ENCODE measurements around the gene BCL7A. TPM values are rescaled to one million over a fixed set of nuclear protein-coding genes. Genes with fewer than 3 reads are reported as not detected.
"Not testable (repeated sequence)": the region's sequence is repeated elsewhere in the genome, so short reads cannot be mapped to it uniquely, and the experiment has no call there.

BCL7A gene
- total RNA-seq, 1 experiment from 2014 or later: 6.3 TPM

- TF ChIP-seq EZH2 (IDR thresholded peaks at IDR 0.05; ENCODE audit: low read depth): no peak
- TF ChIP-seq CTCF (conservative IDR thresholded peaks at IDR 0.05): no peak
- Histone ChIP-seq H3F3A (ENCODE audit: insufficient read depth, low read depth) (no peaks in the 10 kb centered on the region), H3K27ac (no peak overlapping the region), H2AFZ (no peak overlapping the region), H3K9me2 (ENCODE audit: insufficient read depth) (no peaks in the 10 kb centered on the region), H3K4me1 (replicated peaks; ENCODE audit: insufficient read depth) (no peaks in the 10 kb centered on the region), H3K79me2 (ENCODE audit: low read depth) (no peaks in the 10 kb centered on the region), H3K9me3 (ENCODE audit: insufficient read depth, low read depth) (no peaks in the 10 kb centered on the region), H3K36me3 (ENCODE audit: low read depth) (no peaks in the 10 kb centered on the region), H4K20me1 (ENCODE audit: insufficient read depth) (no peaks in the 10 kb centered on the region), H3K27me3 (ENCODE audit: insufficient read depth, low read depth) (no peaks in the 10 kb centered on the region), H3K4me3 (no peak overlapping the region), H3K4me2 (no peak overlapping the region)
- CTCF ChIA-PET: interaction anchor here (0.8 kb wide), 1 partner anchor 72 kb away, joined by 3 read pairs; no protein-coding TSS in a partner anchor
- intact Hi-C loops (cut with micrococcal nuclease; ENCODE audit: unreplicated experiment): loop anchor here (5.0 kb wide), 1 partner anchor 216 kb away; the partner anchor contains the start of gene VPS33A
- POLR2A ChIA-PET (ENCODE audit: unreplicated experiment): no interaction called here
- no TSS peak for BruUV-seq (replicated peaks)
- DNase-seq: no peak
Observed at GRCh38 chr12:122051231-122051876, 29.7 kb downstream of the BCL7A start.

GRCh38 chr12:122052285-122052684 lies 30.6 kb downstream of the BCL7A start:
- no peak for TF ChIP-seq EZH2 (IDR thresholded peaks at IDR 0.05; ENCODE audit: low read depth)
- no peak for TF ChIP-seq CTCF (conservative IDR thresholded peaks at IDR 0.05)
- H3K27ac ChIP-seq: no peak overlapping the region
- DNase-seq: no peak
- CTCF ChIA-PET: no interaction called here
- H3K9me2 ChIP-seq (ENCODE audit: insufficient read depth): no peaks in the 10 kb centered on the region
- H3K9me3 ChIP-seq (ENCODE audit: insufficient read depth, low read depth): no peaks in the 10 kb centered on the region
- no peaks in the 10 kb centered on the region for H3F3A ChIP-seq (ENCODE audit: insufficient read depth, low read depth)
- BruUV-seq (replicated peaks): no TSS peak
- H3K79me2 ChIP-seq (ENCODE audit: low read depth): no peaks in the 10 kb centered on the region
- H3K36me3 ChIP-seq (ENCODE audit: low read depth): no peaks in the 10 kb centered on the region
- no peak overlapping the region for H2AFZ ChIP-seq
- H3K27me3 ChIP-seq (ENCODE audit: insufficient read depth, low read depth): no peaks in the 10 kb centered on the region
- H3K4me2 ChIP-seq: no peak overlapping the region
- no peaks in the 10 kb centered on the region for H3K4me1 ChIP-seq (replicated peaks; ENCODE audit: insufficient read depth)
- POLR2A ChIA-PET (ENCODE audit: unreplicated experiment): no interaction called here
- intact Hi-C loops (cut with micrococcal nuclease; ENCODE audit: unreplicated experiment): loop anchor here (5.0 kb wide), 1 partner anchor 215 kb away; the partner anchor contains the start of gene VPS33A
- H4K20me1 ChIP-seq (ENCODE audit: insufficient read depth): no peaks in the 10 kb centered on the region
- H3K4me3 ChIP-seq: no peak overlapping the region

- Histone ChIP-seq H3K4me1 (replicated peaks; ENCODE audit: insufficient read depth) (no peaks in the 10 kb centered on the region), H2AFZ (no peak overlapping the region), H3K4me2 (no peak overlapping the region), H3K4me3 (no peak overlapping the region), H3F3A (ENCODE audit: insufficient read depth, low read depth) (peaks cover 4% of the 10 kb centered on the region; the same call in 1 of the 2 replicates), H3K36me3 (ENCODE audit: low read depth) (no peaks in the 10 kb centered on the region), H3K27ac (no peak overlapping the region), H4K20me1 (ENCODE audit: insufficient read depth) (no peaks in the 10 kb centered on the region), H3K27me3 (ENCODE audit: insufficient read depth, low read depth) (no peaks in the 10 kb centered on the region), H3K79me2 (ENCODE audit: low read depth) (no peaks in the 10 kb centered on the region), H3K9me2 (ENCODE audit: insufficient read depth) (no peaks in the 10 kb centered on the region), H3K9me3 (ENCODE audit: insufficient read depth, low read depth) (no peaks in the 10 kb centered on the region)
- POLR2A ChIA-PET (ENCODE audit: unreplicated experiment): no interaction called here
- intact Hi-C loops (cut with micrococcal nuclease; ENCODE audit: unreplicated experiment): loop anchor here (1.0 to 5.0 kb wide), 4 partner anchors 68 to 212 kb away; partner anchors contain the start of gene VPS33A
- BruUV-seq (replicated peaks): no TSS peak
- TF ChIP-seq EZH2 (IDR thresholded peaks at IDR 0.05; ENCODE audit: low read depth) (no peak), CTCF (conservative IDR thresholded peaks at IDR 0.05) (no peak)
- DNase-seq: no peak
- CTCF ChIA-PET: interaction anchor here (0.6 to 1.5 kb wide), 7 partner anchors 8 to 136 kb away, joined by 3 to 9 read pairs (median 4); no protein-coding TSS in a partner anchor
Observed at GRCh38 chr12:122054842-122055520, 33.3 kb downstream of the BCL7A start.

GRCh38 chr12:122056406-122056805 lies 34.7 kb downstream of the BCL7A start:
- intact Hi-C loops (cut with micrococcal nuclease; ENCODE audit: unreplicated experiment); H3K27ac ChIP-seq; H3K4me3 ChIP-seq; H3K79me2 ChIP-seq (ENCODE audit: low read depth); H3K9me3 ChIP-seq (ENCODE audit: insufficient read depth, low read depth); BruUV-seq (replicated peaks); H3K4me2 ChIP-seq; H3K27me3 ChIP-seq (ENCODE audit: insufficient read depth, low read depth); DNase-seq; H3F3A ChIP-seq (ENCODE audit: insufficient read depth, low read depth); H2AFZ ChIP-seq; POLR2A ChIA-PET (ENCODE audit: unreplicated experiment); H3K9me2 ChIP-seq (ENCODE audit: insufficient read depth); H3K36me3 ChIP-seq (ENCODE audit: low read depth); H4K20me1 ChIP-seq (ENCODE audit: insufficient read depth); H3K4me1 ChIP-seq (replicated peaks; ENCODE audit: insufficient read depth): not testable (repeated sequence)
- CTCF ChIA-PET: interaction anchor here (1.2 kb wide), 1 partner anchor 67 kb away, joined by 3 read pairs; no protein-coding TSS in a partner anchor

Data from PC-9 (cell line).